Smooth muscle cell (in vitro differentiated cells): ENCODE measurements around the gene PLB1. TPM values are rescaled to one million over a fixed set of nuclear protein-coding genes. Genes with fewer than 3 reads are reported as not detected.

ENCODE experiments used
- DNase-seq: peaks from one replicate; lab custom pipeline; 2025; ENCODE audit not compliant: unreplicated experiment; lab: John Stamatoyannopoulos, UW
- H2AFZ ChIP-seq: fragments of 200-600 bp; sonication (generic); 2 replicates; pipeline ENCODE4 v1.6.0; 2016; ENCODE audit warnings: antibody characterized with exemption, low read depth, mild to moderate bottlenecking
- H3F3A ChIP-seq: fragments of 200-600 bp; sonication (generic); 2 replicates; pipeline ENCODE4 v1.6.0; 2017; ENCODE audit warnings: antibody characterized with exemption, low read depth
- H3K27ac ChIP-seq: fragments of 200-600 bp; sonication (generic); 2 replicates; pipeline ENCODE4 v1.5.1; 2016; ENCODE audit warnings: low read depth, mild to moderate bottlenecking
- H3K27me3 ChIP-seq: fragments of 200-600 bp; sonication (generic); 2 replicates; pipeline ENCODE4 v1.6.1; 2016; ENCODE audit warnings: low read depth, mild to moderate bottlenecking
- H3K36me3 ChIP-seq: fragments of 200-600 bp; sonication (generic); 2 replicates; pipeline ENCODE4 v1.5.1; 2016; ENCODE audit warnings: low read depth
- H3K4me1 ChIP-seq: fragments of 200-600 bp; sonication (generic); 2 replicates; pipeline ENCODE4 v1.5.1; 2016; ENCODE audit warnings: low read depth
- H3K4me2 ChIP-seq: fragments of 200-600 bp; sonication (generic); 2 replicates; pipeline ENCODE4 v1.6.0; 2016; ENCODE audit warnings: mild to moderate bottlenecking
- H3K4me3 ChIP-seq: fragments of 200-600 bp; sonication (generic); 2 replicates; pipeline ENCODE4 v1.5.1; 2016; ENCODE audit warnings: mild to moderate bottlenecking
- H3K79me2 ChIP-seq: fragments of 200-600 bp; sonication (generic); 2 replicates; pipeline ENCODE4 v1.6.0; 2016; ENCODE audit warnings: low read depth, mild to moderate bottlenecking
- H3K9ac ChIP-seq: fragments of 200-600 bp; sonication (generic); 2 replicates; pipeline ENCODE4 v1.6.0; 2016; ENCODE audit warnings: low read depth
- H3K9me3 ChIP-seq: fragments of 200-600 bp; sonication (generic); replicated peaks from 2 replicates; pipeline ENCODE4 v1.5.1; 2016; ENCODE audit warnings: low read depth
- H4K20me1 ChIP-seq: fragments of 200-600 bp; sonication (generic); 2 replicates; pipeline ENCODE4 v1.6.0; 2016; ENCODE audit warnings: low read depth
- WGBS: methylation state at CpG from one replicate; pipeline ENCODE4 v1.1.7; 2016; ENCODE audit warnings: low lambda C conversion rate; 5-methylcytosine and 5-hydroxymethylcytosine counted together
- polyA plus RNA-seq: library from polyadenylated mRNA; unstranded; fragments of >200 nt; fragmentation: Nextera tagmentation; extraction: Ambion mirVana; gene quantifications from 2 replicates; pipeline ENCODE4 v1.2.1, GENCODE V29; 2016
- total RNA-seq: library from RNA; depleted of rRNA; stranded (reverse); fragments of >200 nt; gene quantifications from 2 replicates; pipeline ENCODE4 v1.2.3, GENCODE V29; 2014
- TF ChIP-seq, protein P1 (sequence below): fragments of 200-600 bp; sonication (generic); IDR thresholded peaks from 2 replicates; pipeline ENCODE4 v1.5.1; 2017; ENCODE audit warnings: borderline replicate concordance, mild to moderate bottlenecking, antibody characterized with exemption; ENCODE audit not compliant: insufficient read depth, poor library complexity, severe bottlenecking

Gene PLB1
- total and polyA plus RNA-seq, 2 experiments from 2014 or later, result 0.75 to 8.7 TPM

DNA sequence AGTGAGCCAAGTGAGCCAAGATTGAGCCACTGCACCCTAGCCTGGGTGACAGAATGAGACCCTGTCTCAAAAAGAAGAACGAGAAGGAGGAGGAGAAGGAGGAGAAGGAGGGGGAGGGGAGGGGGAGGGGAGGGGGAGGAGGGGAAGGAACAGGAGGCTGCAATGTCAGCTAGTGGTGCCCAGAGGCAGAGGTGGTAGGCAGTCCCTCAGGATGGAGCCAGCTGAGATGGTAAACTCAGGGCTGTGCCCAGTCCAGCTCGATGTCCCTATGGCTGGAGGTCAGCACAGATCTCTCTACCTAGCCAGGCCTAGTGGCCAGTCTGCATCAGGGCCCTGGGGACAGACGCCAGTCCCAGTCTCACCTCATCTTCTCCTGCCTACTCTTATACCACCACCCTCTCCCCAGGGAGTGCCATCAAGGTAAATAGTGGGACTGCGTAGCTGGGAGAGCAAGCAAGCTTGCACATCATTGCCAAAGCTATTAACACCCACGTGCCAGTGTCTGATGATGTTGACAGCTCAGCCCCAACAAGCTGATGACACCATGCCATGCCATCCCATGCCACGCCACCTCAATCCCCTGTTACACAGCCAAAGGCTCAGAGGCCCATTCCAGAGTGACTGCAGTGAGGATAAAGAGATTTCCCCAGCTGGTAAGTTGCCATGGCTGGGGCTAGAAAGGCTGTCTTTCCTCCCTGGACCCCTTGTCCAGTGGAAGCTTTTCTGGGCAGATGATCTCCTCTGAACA is 7.6 kb upstream of the PLB1 start:
- Histone ChIP-seq H3K27ac (no peak overlapping the region), H3F3A (no peaks in the 10 kb centered on the region), H3K4me3 (no peak overlapping the region), H4K20me1 (no peaks in the 10 kb centered on the region), H3K79me2 (no peaks in the 10 kb centered on the region), H3K9me3 (no peaks in the 10 kb centered on the region), H3K27me3 (no peaks in the 10 kb centered on the region), H3K4me2 (no peak overlapping the region), H2AFZ (no peak overlapping the region), H3K9ac (no peak overlapping the region), H3K4me1 (no peaks in the 10 kb centered on the region), H3K36me3 (no peaks in the 10 kb centered on the region)
- no peak for DNase-seq
- WGBS, result 91% methylated on average over 5 of the region's 6 CpGs
- TF ChIP-seq, protein P1, sequence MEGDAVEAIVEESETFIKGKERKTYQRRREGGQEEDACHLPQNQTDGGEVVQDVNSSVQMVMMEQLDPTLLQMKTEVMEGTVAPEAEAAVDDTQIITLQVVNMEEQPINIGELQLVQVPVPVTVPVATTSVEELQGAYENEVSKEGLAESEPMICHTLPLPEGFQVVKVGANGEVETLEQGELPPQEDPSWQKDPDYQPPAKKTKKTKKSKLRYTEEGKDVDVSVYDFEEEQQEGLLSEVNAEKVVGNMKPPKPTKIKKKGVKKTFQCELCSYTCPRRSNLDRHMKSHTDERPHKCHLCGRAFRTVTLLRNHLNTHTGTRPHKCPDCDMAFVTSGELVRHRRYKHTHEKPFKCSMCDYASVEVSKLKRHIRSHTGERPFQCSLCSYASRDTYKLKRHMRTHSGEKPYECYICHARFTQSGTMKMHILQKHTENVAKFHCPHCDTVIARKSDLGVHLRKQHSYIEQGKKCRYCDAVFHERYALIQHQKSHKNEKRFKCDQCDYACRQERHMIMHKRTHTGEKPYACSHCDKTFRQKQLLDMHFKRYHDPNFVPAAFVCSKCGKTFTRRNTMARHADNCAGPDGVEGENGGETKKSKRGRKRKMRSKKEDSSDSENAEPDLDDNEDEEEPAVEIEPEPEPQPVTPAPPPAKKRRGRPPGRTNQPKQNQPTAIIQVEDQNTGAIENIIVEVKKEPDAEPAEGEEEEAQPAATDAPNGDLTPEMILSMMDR, result no peak

DNA sequence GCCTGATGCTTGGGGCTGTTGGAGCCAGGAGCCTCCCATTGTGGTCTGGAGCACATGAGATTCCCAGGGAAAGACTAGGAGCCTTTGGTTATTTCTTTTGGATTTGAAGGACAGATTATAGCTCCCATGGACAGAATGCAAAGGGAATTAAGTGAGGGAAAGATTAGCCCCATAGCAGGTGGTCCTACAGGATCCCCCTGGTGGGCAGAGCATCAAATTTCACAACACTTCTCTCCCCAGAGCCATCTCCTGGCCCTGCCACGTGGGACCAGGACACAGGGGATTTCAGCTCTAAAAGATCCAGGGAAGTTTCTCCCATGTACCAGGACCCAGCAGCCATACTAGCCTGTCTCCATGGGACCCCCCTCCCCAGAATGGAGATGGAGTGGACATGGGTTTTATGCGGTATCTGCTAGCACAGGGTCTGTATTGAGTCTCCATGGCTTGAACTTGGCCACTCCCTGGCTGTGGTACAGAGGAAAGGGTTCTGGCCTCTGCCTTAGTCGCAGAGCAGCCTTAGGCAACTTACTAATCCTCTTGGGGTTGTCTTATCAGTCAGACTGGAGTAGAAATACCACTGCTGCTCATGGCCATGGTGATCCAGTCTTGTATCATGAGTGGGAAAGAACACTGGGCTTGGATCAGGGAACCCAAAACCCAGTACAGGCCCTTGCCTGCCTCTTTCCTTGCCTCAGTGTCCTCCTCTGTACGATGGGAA is 6.8 kb upstream of the PLB1 start:
- no peaks in the 10 kb centered on the region for H3K9me3 ChIP-seq
- no peaks in the 10 kb centered on the region for H4K20me1 ChIP-seq
- no peak for DNase-seq
- no peak overlapping the region for H3K4me3 ChIP-seq
- TF ChIP-seq, protein P1, result no peak
- H3K79me2 ChIP-seq, result no peaks in the 10 kb centered on the region
- no peaks in the 10 kb centered on the region for H3K4me1 ChIP-seq
- no peak overlapping the region for H3K9ac ChIP-seq
- H2AFZ ChIP-seq, result no peak overlapping the region
- no peak overlapping the region for H3K4me2 ChIP-seq
- no peak overlapping the region for H3K27ac ChIP-seq
- no peaks in the 10 kb centered on the region for H3K27me3 ChIP-seq
- 67% methylated on average over 4 of the region's 4 CpGs for WGBS
- H3F3A ChIP-seq, result no peaks in the 10 kb centered on the region
- no peaks in the 10 kb centered on the region for H3K36me3 ChIP-seq

DNA sequence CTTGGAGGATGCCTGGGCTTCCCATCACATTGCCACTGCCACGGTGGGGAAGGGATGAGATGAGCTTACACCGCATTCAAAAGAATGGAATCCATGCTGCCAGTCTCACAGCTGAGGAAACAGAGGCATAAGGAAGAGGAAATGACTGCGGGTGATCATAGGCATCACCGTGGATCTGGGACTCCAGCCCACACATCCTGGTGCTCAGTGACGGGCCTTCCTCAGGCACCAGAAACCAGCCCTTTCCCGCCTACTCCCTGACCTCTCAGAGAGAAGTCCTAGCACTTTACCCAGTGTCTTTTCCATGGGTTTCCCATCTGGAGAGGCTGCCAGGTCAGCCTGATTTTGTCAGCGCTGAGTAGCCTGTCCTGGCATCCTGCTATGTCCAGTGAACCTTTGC is 5.3 kb upstream of the PLB1 start:
- DNase-seq, result no peak
- Histone ChIP-seq H4K20me1 (no peaks in the 10 kb centered on the region), H3K4me2 (no peak overlapping the region), H2AFZ (no peak overlapping the region), H3K4me1 (no peaks in the 10 kb centered on the region), H3K79me2 (no peaks in the 10 kb centered on the region), H3K27me3 (no peaks in the 10 kb centered on the region), H3K27ac (no peak overlapping the region), H3K36me3 (no peaks in the 10 kb centered on the region), H3K9ac (no peak overlapping the region), H3F3A (no peaks in the 10 kb centered on the region), H3K9me3 (no peaks in the 10 kb centered on the region), H3K4me3 (no peak overlapping the region)
- TF ChIP-seq, protein P1, result no peak
- 68% methylated on average over 7 of the region's 7 CpGs for WGBS
